Stimulated activated CD8-positive, alpha-beta memory T cell treated with anti-CD3 and anti-CD28 coated beads, Interleukin-4, amount 100 ng/mL, for 1 hour (primary cell): Measurements from ENCODE around the gene CADPS2.
"Not testable (repeated sequence)": the region's sequence is repeated elsewhere in the genome, so short reads cannot be mapped to it uniquely, and the experiment has no call there.

Experiments used
- DNase-seq, 2 donors: peaks; one replicate each; pipeline ENCODE4 v3.0.0-alpha.2; 2020; ENCODE audit warnings: low read depth in 2 of 2, low spot score in 1 of 2

Gene CADPS2

GRCh38 chr7:122717356-122718089 lies 168.7 kb downstream of the CADPS2 start:
- DNase-seq: no peak

- DNase-seq: no peak
Observed at GRCh38 chr7:122715183-122715582, 171.1 kb downstream of the CADPS2 start.

GRCh38 chr7:122710916-122711315 lies 175.3 kb downstream of the CADPS2 start:
- DNase-seq: no peak

GRCh38 chr7:122709930-122710646 lies 176.2 kb downstream of the CADPS2 start:
- no peak for DNase-seq

GRCh38 chr7:122706836-122707235 lies 179.4 kb downstream of the CADPS2 start:
- DNase-seq: no peak

- no peak for DNase-seq
Observed at GRCh38 chr7:122702872-122703510, 183.3 kb downstream of the CADPS2 start, which contains the start of gene RNF148. RNF148 (minus strand) TSS chr7:122702922; CDS start chr7:122702750, 172 bp downstream.

GRCh38 chr7:122699017-122699416 lies 187.2 kb downstream of the CADPS2 start, which contains the start of gene RNF133:
RNF133 (minus strand) TSS chr7:122699117; CDS start chr7:122698918, 199 bp downstream.
- DNase-seq: no peak

- no peak for DNase-seq
Observed at GRCh38 chr7:122695816-122696215, 190.4 kb downstream of the CADPS2 start.

- DNase-seq: no peak
Observed at GRCh38 chr7:122694697-122695096, 191.6 kb downstream of the CADPS2 start.

GRCh38 chr7:122692769-122693309 lies 193.4 kb downstream of the CADPS2 start:
- DNase-seq: no peak

GRCh38 chr7:122691569-122692235 lies 194.6 kb downstream of the CADPS2 start:
- DNase-seq: no peak

GRCh38 chr7:122689346-122690109 lies 196.7 kb downstream of the CADPS2 start:
- no peak for DNase-seq

- DNase-seq: no peak
Observed at GRCh38 chr7:122688400-122688998, 197.8 kb downstream of the CADPS2 start.

- DNase-seq: no peak
Observed at GRCh38 chr7:122686360-122686878, 199.8 kb downstream of the CADPS2 start.

GRCh38 chr7:122684504-122684903 lies 201.8 kb downstream of the CADPS2 start:
- DNase-seq: no peak

- no peak for DNase-seq
Observed at GRCh38 chr7:122682815-122683550, 203.3 kb downstream of the CADPS2 start.

GRCh38 chr7:122681186-122681585 lies 205.1 kb downstream of the CADPS2 start:
- DNase-seq: not testable (repeated sequence)

- no peak for DNase-seq
Observed at GRCh38 chr7:122679813-122680212, 206.4 kb downstream of the CADPS2 start.

- not testable (repeated sequence) for DNase-seq
Observed at GRCh38 chr7:122679269-122679709, 207.0 kb downstream of the CADPS2 start.
